ENCODE measurements around the gene RIT2. TPM values are rescaled to one million over a fixed set of nuclear protein-coding genes. Genes with fewer than 3 reads are reported as not detected.

RIT2 gene
- total RNA-seq, 1 experiment from 2014 or later: not detected

GRCh38 chr18:43054815-43055519, 60.5 kb downstream of the RIT2 start:
- no peak overlapping the region for H3K4me3 Mint-ChIP-seq (ENCODE audit: low read depth, unreplicated experiment)
- H3K4me1 Mint-ChIP-seq (ENCODE audit: low read depth, unreplicated experiment): no peaks in the 10 kb centered on the region
- no peak for DNase-seq
- no peaks in the 10 kb centered on the region for H3K27me3 Mint-ChIP-seq (ENCODE audit: unreplicated experiment)
- peaks cover 11% of the 10 kb centered on the region for H3K9me3 Mint-ChIP-seq (ENCODE audit: low read depth, unreplicated experiment)
- CTCF ChIA-PET: no interaction called here
- intact Hi-C loops (cut with micrococcal nuclease; ENCODE audit: unreplicated experiment): no loop called here
- TF ChIP-seq CTCF (IDR thresholded peaks at IDR 0.05; ENCODE audit: unreplicated experiment): no peak
- H3K27ac Mint-ChIP-seq (ENCODE audit: unreplicated experiment): no peak overlapping the region
- no TSS peak for BruUV-seq (replicated peaks)
- H3K36me3 Mint-ChIP-seq (ENCODE audit: insufficient read depth, unreplicated experiment): no peaks in the 10 kb centered on the region

GRCh38 chr18:43049021-43049420, 66.5 kb downstream of the RIT2 start:
- Mint-ChIP-seq H3K27me3 (ENCODE audit: unreplicated experiment) (no peaks in the 10 kb centered on the region), H3K4me3 (ENCODE audit: low read depth, unreplicated experiment) (no peak overlapping the region), H3K27ac (ENCODE audit: unreplicated experiment) (no peak overlapping the region), H3K36me3 (ENCODE audit: insufficient read depth, unreplicated experiment) (no peaks in the 10 kb centered on the region), H3K4me1 (ENCODE audit: low read depth, unreplicated experiment) (no peaks in the 10 kb centered on the region), H3K9me3 (ENCODE audit: low read depth, unreplicated experiment) (peaks cover 12% of the 10 kb centered on the region)
- BruUV-seq (replicated peaks): no TSS peak
- CTCF ChIA-PET: no interaction called here
- intact Hi-C loops (cut with micrococcal nuclease; ENCODE audit: unreplicated experiment): no loop called here
- DNase-seq: no peak
- TF ChIP-seq CTCF (IDR thresholded peaks at IDR 0.05; ENCODE audit: unreplicated experiment): no peak

- no peak for TF ChIP-seq CTCF (IDR thresholded peaks at IDR 0.05; ENCODE audit: unreplicated experiment)
- Mint-ChIP-seq H3K9me3 (ENCODE audit: low read depth, unreplicated experiment) (peaks cover 11% of the 10 kb centered on the region), H3K4me3 (ENCODE audit: low read depth, unreplicated experiment) (no peak overlapping the region), H3K4me1 (ENCODE audit: low read depth, unreplicated experiment) (no peaks in the 10 kb centered on the region), H3K36me3 (ENCODE audit: insufficient read depth, unreplicated experiment) (no peaks in the 10 kb centered on the region), H3K27me3 (ENCODE audit: unreplicated experiment) (no peaks in the 10 kb centered on the region), H3K27ac (ENCODE audit: unreplicated experiment) (no peak overlapping the region)
- CTCF ChIA-PET: no interaction called here
- intact Hi-C loops (cut with micrococcal nuclease; ENCODE audit: unreplicated experiment): no loop called here
- BruUV-seq (replicated peaks): no TSS peak
- no peak for DNase-seq
These were observed 69.2 kb downstream of the RIT2 start for GRCh38 chr18:43046322-43046721.

GRCh38 chr18:43043626-43044025, 71.9 kb downstream of the RIT2 start:
- Mint-ChIP-seq H3K4me1 (ENCODE audit: low read depth, unreplicated experiment) (no peaks in the 10 kb centered on the region), H3K4me3 (ENCODE audit: low read depth, unreplicated experiment) (no peak overlapping the region), H3K27ac (ENCODE audit: unreplicated experiment) (no peak overlapping the region), H3K36me3 (ENCODE audit: insufficient read depth, unreplicated experiment) (no peaks in the 10 kb centered on the region), H3K27me3 (ENCODE audit: unreplicated experiment) (no peaks in the 10 kb centered on the region), H3K9me3 (ENCODE audit: low read depth, unreplicated experiment) (peaks cover 12% of the 10 kb centered on the region)
- DNase-seq: no peak
- CTCF ChIA-PET: no interaction called here
- BruUV-seq (replicated peaks): no TSS peak
- intact Hi-C loops (cut with micrococcal nuclease; ENCODE audit: unreplicated experiment): no loop called here
- TF ChIP-seq CTCF (IDR thresholded peaks at IDR 0.05; ENCODE audit: unreplicated experiment): no peak
